Subcutaneous abdominal adipose tissue (tissue), 5 donors: ENCODE results near the gene TBL3.

Source experiments
- H3K27ac ChIP-seq: one replicate; pipeline ENCODE4 v1.7.0; 2013; ENCODE audit warnings: low read depth, mild to moderate bottlenecking, inconsistent platforms, low read length, moderate library complexity
- H3K27me3 ChIP-seq, 5 donors: one replicate each; pipeline ENCODE4 v1.7.0; 2013; ENCODE audit warnings: low read length in 5 of 5, inconsistent platforms in 1 of 5; ENCODE audit not compliant: control insufficient read depth in 5 of 5, insufficient read depth in 4 of 5
- H3K36me3 ChIP-seq, 5 donors: one replicate each; pipeline ENCODE4 v1.7.0; 2013; ENCODE audit warnings: low read length in 5 of 5; ENCODE audit not compliant: control insufficient read depth in 5 of 5, insufficient read depth in 5 of 5
- H3K4me1 ChIP-seq, 5 donors: one replicate each; pipeline ENCODE4 v1.7.0; 2013; ENCODE audit warnings: low read length in 5 of 5, mild to moderate bottlenecking in 3 of 5, moderate library complexity in 1 of 5; ENCODE audit not compliant: control insufficient read depth in 5 of 5, insufficient read depth in 5 of 5
- H3K4me3 ChIP-seq, 5 donors: one replicate each; pipeline ENCODE4 v1.7.0; 2013; ENCODE audit warnings: low read length in 5 of 5, low read depth in 1 of 5
- H3K9ac ChIP-seq, 5 donors: one replicate each; pipeline ENCODE4 v1.7.0; 2013; ENCODE audit warnings: low read length in 5 of 5, mild to moderate bottlenecking in 4 of 5, moderate library complexity in 3 of 5
- H3K9me3 ChIP-seq, 5 donors: one replicate each; pipeline ENCODE4 v1.7.0; 2013; ENCODE audit warnings: low read length in 5 of 5; ENCODE audit not compliant: control insufficient read depth in 5 of 5
- donor health status: healthy.
- donor health status: healthy.
- donor health status: healthy.
- donor health status: healthy.
- donor health status: healthy.

Gene TBL3

GRCh38 chr16:1999866-2000514, 28.1 kb downstream of the TBL3 start:
- Histone ChIP-seq H3K4me3 (no peak overlapping the region), H3K9ac (no peak overlapping the region), H3K9me3 (no peaks in the 10 kb centered on the region), H3K27me3 (no peaks in the 10 kb centered on the region), H3K27ac (no peak overlapping the region), H3K36me3 (peaks cover 0 to 67% (median 59%) of the 10 kb centered on the region in 5 donors), H3K4me1 (peaks cover 0 to 37% (median 32%) of the 10 kb centered on the region in 5 donors)

GRCh38 chr16:2001035-2001434, 29.2 kb downstream of the TBL3 start:
- Histone ChIP-seq H3K9me3 (no peaks in the 10 kb centered on the region), H3K27ac (no peak overlapping the region), H3K4me3 (no peak overlapping the region), H3K4me1 (peaks cover 0 to 48% (median 32%) of the 10 kb centered on the region in 5 donors), H3K27me3 (no peaks in the 10 kb centered on the region), H3K9ac (no peak overlapping the region), H3K36me3 (peaks cover 0 to 67% (median 58%) of the 10 kb centered on the region in 5 donors)

GRCh38 chr16:2001456-2002355, 29.9 kb downstream of the TBL3 start:
- H3K4me3 ChIP-seq: no peak overlapping the region
- peaks cover 0 to 67% (median 58%) of the 10 kb centered on the region in 5 donors for H3K36me3 ChIP-seq
- H3K27me3 ChIP-seq: no peaks in the 10 kb centered on the region

GRCh38 chr16:2002406-2003230, 30.8 kb downstream of the TBL3 start:
- H3K36me3 ChIP-seq: peaks cover 0 to 58% (median 53%) of the 10 kb centered on the region in 5 donors
- no peaks in the 10 kb centered on the region for H3K9me3 ChIP-seq
- H3K4me1 ChIP-seq: peaks cover 5 to 53% (median 41%) of the 10 kb centered on the region in 5 donors
- no peak overlapping the region for H3K9ac ChIP-seq
- no peaks in the 10 kb centered on the region for H3K27me3 ChIP-seq
- H3K4me3 ChIP-seq: no peak overlapping the region
- no peak overlapping the region for H3K27ac ChIP-seq

More at GRCh38 chr16:2001456-2002355, 29.9 kb downstream of the TBL3 start:
- peaks cover 0 to 52% (median 35%) of the 10 kb centered on the region in 5 donors for H3K4me1 ChIP-seq
- no peaks in the 10 kb centered on the region for H3K9me3 ChIP-seq
- no peak overlapping the region for H3K9ac ChIP-seq
- no peak overlapping the region for H3K27ac ChIP-seq

- peaks cover 0 to 51% (median 47%) of the 10 kb centered on the region in 5 donors for H3K36me3 ChIP-seq
- no peak overlapping the region for H3K9ac ChIP-seq
- H3K9me3 ChIP-seq: no peaks in the 10 kb centered on the region
- peaks cover 7 to 53% (median 49%) of the 10 kb centered on the region in 5 donors for H3K4me1 ChIP-seq
- no peak overlapping the region for H3K4me3 ChIP-seq
- H3K27me3 ChIP-seq: no peaks in the 10 kb centered on the region
- H3K27ac ChIP-seq: no peak overlapping the region
These were observed 31.5 kb downstream of the TBL3 start for GRCh38 chr16:2003231-2003826.

GRCh38 chr16:2003827-2004641, 32.2 kb downstream of the TBL3 start:
- H3K4me1 ChIP-seq: peaks cover 11 to 59% (median 56%) of the 10 kb centered on the region in 5 donors
- no peaks in the 10 kb centered on the region for H3K9me3 ChIP-seq
- H3K27me3 ChIP-seq: no peaks in the 10 kb centered on the region
- H3K9ac ChIP-seq: no peak overlapping the region
- H3K27ac ChIP-seq: no peak overlapping the region
- H3K4me3 ChIP-seq: peak overlapping the region in 2 of 5 donors; percentile 25 to 43
- H3K36me3 ChIP-seq: peaks cover 0 to 45% (median 44%) of the 10 kb centered on the region in 5 donors

GRCh38 chr16:2004795-2005517, 33.1 kb downstream of the TBL3 start:
- peak overlapping the region in 1 of 5 donors; percentile 46 for H3K9ac ChIP-seq
- no peak overlapping the region for H3K4me3 ChIP-seq
- H3K27ac ChIP-seq: no peak overlapping the region
- H3K27me3 ChIP-seq: no peaks in the 10 kb centered on the region
- H3K9me3 ChIP-seq: no peaks in the 10 kb centered on the region
- peaks cover 11 to 63% (median 58%) of the 10 kb centered on the region in 5 donors for H3K4me1 ChIP-seq
- peaks cover 0 to 36% (median 35%) of the 10 kb centered on the region in 5 donors for H3K36me3 ChIP-seq

DNA sequence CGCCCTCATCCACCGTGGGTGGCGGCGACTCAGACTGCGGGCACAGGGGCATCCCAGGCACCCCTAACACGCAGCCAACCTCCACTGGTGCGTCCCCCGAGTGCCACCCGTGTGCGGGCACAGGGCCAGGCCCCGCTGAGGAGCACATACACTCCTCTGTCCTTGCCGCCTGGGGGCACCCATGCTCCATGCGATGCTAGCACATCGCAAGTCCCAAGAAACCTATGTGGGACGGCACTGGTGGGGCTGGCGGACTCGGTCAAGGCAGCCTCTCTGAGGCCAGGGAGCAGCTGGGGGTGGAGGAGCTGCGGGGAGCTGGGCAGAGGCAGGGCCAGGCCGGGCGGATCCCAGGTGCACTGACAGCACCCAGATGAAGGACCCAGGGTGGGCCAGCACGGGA, 33.8 kb downstream of the TBL3 start:
- peaks cover 17 to 70% (median 65%) of the 10 kb centered on the region in 5 donors for H3K4me1 ChIP-seq
- no peaks in the 10 kb centered on the region for H3K27me3 ChIP-seq
- no peak overlapping the region for H3K4me3 ChIP-seq
- peak overlapping the region in 1 of 5 donors; percentile 46 for H3K9ac ChIP-seq
- peaks cover 0 to 29% (median 29%) of the 10 kb centered on the region in 5 donors for H3K36me3 ChIP-seq
- H3K9me3 ChIP-seq: no peaks in the 10 kb centered on the region
- H3K27ac ChIP-seq: no peak overlapping the region
